ENCODE data around the gene UGP2.

DNA sequence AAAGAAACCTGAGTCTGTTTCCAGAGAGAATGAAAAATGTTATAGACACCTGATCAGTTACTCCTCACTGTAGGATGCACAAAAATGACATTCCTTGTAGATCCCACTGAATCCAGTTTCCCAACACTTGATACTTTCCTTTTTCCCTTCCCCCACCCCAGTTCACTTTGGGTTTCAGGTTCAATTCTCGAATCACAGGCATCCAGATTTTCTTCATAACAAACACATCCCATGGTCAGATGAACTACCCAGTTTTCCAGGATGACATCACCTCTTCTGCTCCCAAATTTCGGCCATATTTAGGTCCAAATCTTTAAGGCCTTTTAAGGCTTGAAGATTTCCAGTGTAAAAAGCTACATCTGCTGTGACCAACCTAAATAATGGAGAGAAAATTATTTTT, 51.5 kb downstream of the UGP2 start:
- TF ChIP-seq EZH2 (IDR thresholded peaks at IDR 0.05; ENCODE audit: borderline replicate concordance, low read length), result no peak
- TF ChIP-seq CTCF (IDR thresholded peaks at IDR 0.05; ENCODE audit: low read length), result no peak
